Astrocyte of the hippocampus (primary cell): ENCODE results near the gene GALNTL6.
"Not testable (repeated sequence)": the region's sequence is repeated elsewhere in the genome, so short reads cannot be mapped to it uniquely, and the experiment has no call there.

Experiments
- DNase-seq: peaks from one replicate; pipeline ENCODE4 v3.0.0; 2011; ENCODE audit warnings: low read depth, low spot score

GALNTL6 gene

GRCh38 chr4:172734555-172734954 is 921.4 kb downstream of the GALNTL6 start:
- no peak for DNase-seq

GRCh38 chr4:172736046-172736445 is 922.8 kb downstream of the GALNTL6 start:
- no peak for DNase-seq

- peak; percentile 38 for DNase-seq
Observed at GRCh38 chr4:172740434-172740833, 927.2 kb downstream of the GALNTL6 start.

GRCh38 chr4:172750910-172751309 is 937.7 kb downstream of the GALNTL6 start:
- no peak for DNase-seq

GRCh38 chr4:172751550-172751949 is 938.3 kb downstream of the GALNTL6 start:
- no peak for DNase-seq

GRCh38 chr4:172758586-172759340 is 945.6 kb downstream of the GALNTL6 start:
- DNase-seq = peak; percentile 22

- DNase-seq = no peak
Observed at GRCh38 chr4:172760512-172760911, 947.3 kb downstream of the GALNTL6 start.

- DNase-seq = no peak
Observed at GRCh38 chr4:172762895-172763294, 949.7 kb downstream of the GALNTL6 start.

- no peak for DNase-seq
Observed at GRCh38 chr4:172770787-172771186, 957.6 kb downstream of the GALNTL6 start.

- no peak for DNase-seq
Observed at GRCh38 chr4:172772781-172773180, 959.6 kb downstream of the GALNTL6 start.

GRCh38 chr4:172776203-172776861 is 963.1 kb downstream of the GALNTL6 start:
- no peak for DNase-seq

- DNase-seq = no peak
Observed at GRCh38 chr4:172777729-172778431, 964.7 kb downstream of the GALNTL6 start.

GRCh38 chr4:172778583-172778982 is 965.4 kb downstream of the GALNTL6 start:
- DNase-seq = no peak

GRCh38 chr4:172780566-172781081 is 967.4 kb downstream of the GALNTL6 start:
- DNase-seq = no peak

GRCh38 chr4:172785613-172786012 is 972.4 kb downstream of the GALNTL6 start:
- no peak for DNase-seq

GRCh38 chr4:172786039-172786792 is 973.0 kb downstream of the GALNTL6 start:
- peak; percentile 65 for DNase-seq

GRCh38 chr4:172787111-172787510 is 973.9 kb downstream of the GALNTL6 start:
- DNase-seq = no peak

GRCh38 chr4:172791841-172792240 is 978.6 kb downstream of the GALNTL6 start:
- DNase-seq = no peak

GRCh38 chr4:172793565-172794306 is 980.5 kb downstream of the GALNTL6 start:
- DNase-seq = no peak

GRCh38 chr4:172794307-172794703 is 981.1 kb downstream of the GALNTL6 start:
- no peak for DNase-seq

- not testable (repeated sequence) for DNase-seq
Observed at GRCh38 chr4:172797281-172797680, 984.1 kb downstream of the GALNTL6 start.
